ENCODE results near the gene GAB2.
A peak's percentile ranks its signal among the peaks of the same experiment; 100 is the strongest.

GAB2 gene

DNA sequence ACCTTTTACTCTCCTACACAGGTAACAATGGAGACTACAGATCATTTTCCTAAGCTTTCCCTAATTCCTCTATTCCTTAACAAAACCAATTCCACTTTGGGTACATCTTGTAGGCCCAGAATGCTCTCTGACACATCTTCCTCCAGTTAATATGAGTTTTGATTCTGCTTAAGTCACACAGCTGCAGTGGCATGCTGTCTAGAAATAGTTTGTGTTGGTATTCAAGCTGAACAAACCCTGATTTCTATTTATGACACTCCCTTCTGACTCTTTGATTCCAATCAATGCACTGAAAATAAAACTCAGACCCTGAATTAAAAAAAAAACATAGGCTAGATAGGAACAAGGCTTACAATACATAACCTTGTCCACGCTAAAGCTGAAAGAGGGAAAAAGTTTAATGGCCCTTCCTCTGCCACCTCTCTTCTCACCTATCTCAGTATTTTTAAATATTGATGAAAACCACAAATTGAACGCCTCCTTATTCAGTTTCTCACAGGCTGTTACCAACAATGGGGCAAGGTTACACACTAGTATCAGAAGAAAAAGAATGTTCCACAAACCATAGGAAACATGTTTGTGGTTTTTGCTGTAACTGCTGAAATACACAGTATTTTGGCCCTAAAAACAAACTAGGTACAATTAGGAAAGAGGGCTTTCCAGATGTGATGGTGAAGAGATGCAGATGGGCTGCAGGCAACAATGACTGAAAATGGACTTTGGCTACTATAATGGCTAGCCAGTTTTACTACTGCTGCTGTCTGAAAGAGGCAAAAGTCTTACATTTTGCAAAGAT, 35.7 kb upstream of the GAB2 start:
- peak; percentile 12 for DNase-seq (ENCODE audit: low spot score)
- in situ Hi-C loops (cut with MboI; ENCODE audit: low pct_unique_long_range_greater_than_20kb, low sequenced_read_pairs, unreplicated experiment) = no loop called here
- TF ChIP-seq, protein P1, sequence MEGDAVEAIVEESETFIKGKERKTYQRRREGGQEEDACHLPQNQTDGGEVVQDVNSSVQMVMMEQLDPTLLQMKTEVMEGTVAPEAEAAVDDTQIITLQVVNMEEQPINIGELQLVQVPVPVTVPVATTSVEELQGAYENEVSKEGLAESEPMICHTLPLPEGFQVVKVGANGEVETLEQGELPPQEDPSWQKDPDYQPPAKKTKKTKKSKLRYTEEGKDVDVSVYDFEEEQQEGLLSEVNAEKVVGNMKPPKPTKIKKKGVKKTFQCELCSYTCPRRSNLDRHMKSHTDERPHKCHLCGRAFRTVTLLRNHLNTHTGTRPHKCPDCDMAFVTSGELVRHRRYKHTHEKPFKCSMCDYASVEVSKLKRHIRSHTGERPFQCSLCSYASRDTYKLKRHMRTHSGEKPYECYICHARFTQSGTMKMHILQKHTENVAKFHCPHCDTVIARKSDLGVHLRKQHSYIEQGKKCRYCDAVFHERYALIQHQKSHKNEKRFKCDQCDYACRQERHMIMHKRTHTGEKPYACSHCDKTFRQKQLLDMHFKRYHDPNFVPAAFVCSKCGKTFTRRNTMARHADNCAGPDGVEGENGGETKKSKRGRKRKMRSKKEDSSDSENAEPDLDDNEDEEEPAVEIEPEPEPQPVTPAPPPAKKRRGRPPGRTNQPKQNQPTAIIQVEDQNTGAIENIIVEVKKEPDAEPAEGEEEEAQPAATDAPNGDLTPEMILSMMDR (IDR thresholded peaks at IDR 0.05; ENCODE audit: extremely low read depth, insufficient read depth, missing control alignments) = no peak

DNA sequence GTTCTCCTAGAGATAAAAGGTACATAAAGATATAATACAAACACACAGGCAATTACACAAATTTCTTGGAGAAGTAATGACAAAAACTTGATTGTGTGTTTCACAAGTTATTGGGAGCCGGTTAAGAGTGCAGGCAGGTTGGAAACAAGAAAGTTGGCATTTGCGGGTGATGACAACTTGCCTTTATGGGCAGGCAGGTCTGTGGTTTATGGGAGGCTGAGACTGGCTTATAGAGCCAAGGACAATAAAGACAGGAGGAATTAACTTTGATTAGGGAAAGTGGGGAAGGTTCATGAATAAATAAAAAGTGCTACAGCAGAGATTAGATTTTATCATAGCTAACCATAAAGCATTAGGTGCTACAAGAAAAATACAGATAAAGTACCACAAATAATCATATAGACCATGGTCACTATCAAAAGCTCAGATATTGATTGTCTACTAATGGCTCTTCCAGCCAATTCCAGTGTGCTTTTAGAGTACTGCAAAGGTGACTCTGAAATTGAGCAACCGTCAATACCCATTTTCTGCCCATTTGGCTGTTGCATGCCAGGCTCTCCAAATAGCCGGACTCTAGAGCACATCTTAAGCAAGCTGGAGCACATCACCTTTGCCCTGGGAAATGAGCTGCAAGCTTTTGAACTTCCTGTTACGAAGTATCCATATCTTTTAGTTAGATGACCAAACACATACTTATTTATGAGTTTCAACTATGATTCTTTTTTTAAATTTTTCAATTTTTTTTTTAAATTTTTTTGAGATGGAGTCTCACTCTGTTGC, 33.9 kb upstream of the GAB2 start:
- in situ Hi-C loops (cut with MboI; ENCODE audit: low pct_unique_long_range_greater_than_20kb, low sequenced_read_pairs, unreplicated experiment) = no loop called here
- TF ChIP-seq, protein P1 (IDR thresholded peaks at IDR 0.05; ENCODE audit: extremely low read depth, insufficient read depth, missing control alignments) = no peak
- DNase-seq (ENCODE audit: low spot score) = no peak

DNA sequence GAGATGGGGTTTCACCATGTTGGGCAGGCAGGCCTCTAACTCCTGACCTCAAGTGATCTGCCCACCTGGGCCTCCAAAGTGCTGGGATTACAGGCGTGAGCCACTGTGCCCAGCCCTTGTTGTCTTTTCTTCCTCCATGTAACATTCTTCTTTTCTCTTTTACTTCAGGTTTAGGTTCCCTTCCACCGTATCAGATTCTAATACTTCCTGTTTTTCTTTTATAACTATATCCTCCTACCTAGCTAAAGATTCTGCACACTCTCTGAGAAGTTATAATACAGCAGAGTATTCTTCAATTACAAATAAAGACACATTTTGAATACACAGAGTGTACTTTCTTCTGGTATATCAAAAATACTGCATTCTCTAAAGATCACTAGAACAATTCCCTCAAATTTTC, 33.2 kb upstream of the GAB2 start:
- TF ChIP-seq, protein P1 (IDR thresholded peaks at IDR 0.05; ENCODE audit: extremely low read depth, insufficient read depth, missing control alignments) = no peak
- no peak for DNase-seq (ENCODE audit: low spot score)
- in situ Hi-C loops (cut with MboI; ENCODE audit: low pct_unique_long_range_greater_than_20kb, low sequenced_read_pairs, unreplicated experiment) = no loop called here

DNA sequence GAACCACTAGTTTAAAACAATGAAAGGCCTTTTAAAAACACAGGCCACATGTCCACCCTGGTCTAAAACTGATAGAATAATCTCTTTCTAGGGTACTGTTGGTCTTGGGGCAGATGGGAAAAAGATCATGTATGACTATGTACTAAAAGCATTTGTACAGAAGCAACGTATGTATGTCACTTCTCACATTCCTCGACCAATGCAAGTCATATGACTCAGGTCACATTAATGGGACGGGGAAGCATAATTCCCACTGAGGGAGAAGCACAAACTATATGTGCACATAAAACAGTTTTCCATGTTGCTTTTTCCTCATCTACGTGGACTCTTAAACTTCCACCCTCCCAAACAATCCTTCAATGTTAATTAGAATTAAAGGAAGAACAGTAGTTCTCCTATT, 32.2 kb upstream of the GAB2 start:
- no peak for DNase-seq (ENCODE audit: low spot score)
- in situ Hi-C loops (cut with MboI; ENCODE audit: low pct_unique_long_range_greater_than_20kb, low sequenced_read_pairs, unreplicated experiment) = no loop called here
- TF ChIP-seq, protein P1 (IDR thresholded peaks at IDR 0.05; ENCODE audit: extremely low read depth, insufficient read depth, missing control alignments) = no peak

DNA sequence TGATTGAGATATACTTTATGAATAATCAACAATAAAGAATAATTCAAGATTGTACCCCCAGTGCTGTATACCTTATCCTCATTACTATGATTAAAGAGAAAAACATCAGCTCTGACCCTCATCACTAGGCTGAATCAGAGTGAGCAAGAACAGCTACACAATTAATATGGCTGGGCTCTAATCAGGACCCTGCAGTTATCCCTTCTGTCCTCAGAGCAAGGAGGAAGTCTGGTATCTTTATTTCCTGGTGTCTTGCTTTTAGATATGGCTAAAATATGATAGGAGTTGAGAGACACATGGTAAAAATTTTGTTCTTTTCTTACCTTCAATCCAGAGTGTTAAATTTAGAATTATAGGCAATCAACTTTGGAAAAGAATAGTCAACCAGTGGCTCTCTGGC, 28.6 kb upstream of the GAB2 start:
- in situ Hi-C loops (cut with MboI; ENCODE audit: low pct_unique_long_range_greater_than_20kb, low sequenced_read_pairs, unreplicated experiment) = no loop called here
- TF ChIP-seq, protein P1 (IDR thresholded peaks at IDR 0.05; ENCODE audit: extremely low read depth, insufficient read depth, missing control alignments) = no peak
- no peak for DNase-seq (ENCODE audit: low spot score)

DNA sequence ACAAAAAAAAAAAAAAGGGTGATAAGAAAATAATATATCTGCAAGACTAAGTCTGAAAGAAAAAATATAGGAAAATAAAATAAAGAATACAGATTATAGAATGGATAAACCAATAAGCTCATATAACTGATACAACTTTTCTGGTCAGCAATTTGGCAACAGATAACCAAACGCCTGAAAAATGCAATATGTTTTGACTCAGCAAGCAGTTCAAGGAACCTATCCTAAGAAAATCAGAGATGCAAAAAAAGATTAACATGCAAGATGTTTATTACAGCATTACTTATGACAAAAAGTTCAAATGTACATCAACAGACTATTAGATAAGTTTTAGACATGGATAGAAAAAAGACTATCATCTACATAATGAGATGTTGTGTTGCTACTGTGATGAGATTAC, 27.1 kb upstream of the GAB2 start:
- no peak for DNase-seq (ENCODE audit: low spot score)
- in situ Hi-C loops (cut with MboI; ENCODE audit: low pct_unique_long_range_greater_than_20kb, low sequenced_read_pairs, unreplicated experiment) = no loop called here

More for the DNA sequence above, 27.1 kb upstream of the GAB2 start:
- TF ChIP-seq, protein P1 (IDR thresholded peaks at IDR 0.05; ENCODE audit: extremely low read depth, insufficient read depth, missing control alignments) = no peak

Data from GM13977 (cell line).